ENCODE data around the gene ZNF554. TPM values are rescaled to one million over a fixed set of nuclear protein-coding genes. Genes with fewer than 3 reads are reported as not detected.

The ZNF554 gene
- total and polyA plus RNA-seq, 2 donors (not counting 3 experiments of a cell fraction or from before 2014, with no cell fraction given) = 1.2 to 1.6 TPM

DNA sequence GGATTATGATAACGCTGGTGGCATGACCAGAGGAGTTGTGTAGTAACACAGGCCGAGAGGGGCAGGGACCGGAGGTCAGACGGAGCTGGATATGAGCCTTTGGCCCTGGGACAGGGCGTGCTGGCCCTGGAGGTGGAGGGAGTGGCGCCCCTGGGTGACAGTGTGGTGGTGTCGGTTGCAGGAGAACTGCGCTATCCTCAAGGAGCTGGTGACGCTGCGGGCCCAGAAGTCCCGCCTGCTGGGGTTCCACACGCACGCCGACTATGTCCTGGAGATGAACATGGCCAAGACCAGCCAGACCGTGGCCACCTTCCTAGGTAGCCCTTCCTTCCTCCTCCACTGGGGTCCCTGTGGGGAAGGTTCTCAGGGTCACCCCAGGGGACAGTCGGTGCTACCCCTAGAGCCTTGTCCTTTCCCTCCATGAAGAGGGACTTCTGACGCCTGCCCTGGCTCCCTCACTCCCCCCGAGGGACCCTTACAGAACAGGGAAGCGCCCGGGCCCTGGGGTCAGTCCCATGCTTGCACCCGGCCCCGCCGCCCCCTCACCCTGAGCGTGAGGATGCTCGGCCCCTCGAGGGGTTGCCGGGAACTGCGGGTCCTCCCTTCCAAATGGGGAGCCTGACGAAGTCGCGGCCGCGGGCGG lies 12.8 kb upstream of the ZNF554 start:
- H3K36me3 ChIP-seq (ENCODE audit: control insufficient read depth in 2 of 2, extremely low read depth in 1 of 2, insufficient read depth in 2 of 2, low read length in 2 of 2) = peaks cover 5 to 24% of the 10 kb centered on the region in 2 experiments
- dilution Hi-C loops (cut with MboI; ENCODE audit: extremely low pct_ligation_motif_present, low sequenced_read_pairs) (no loop called here), intact Hi-C loops (cut with micrococcal nuclease) (no loop called here)
- ChIA-PET CTCF (no interaction called here), POLR2A (no interaction called here)
- H3K79me2 ChIP-seq (ENCODE audit: control insufficient read depth, insufficient read depth, low read length) = peaks cover 1% of the 10 kb centered on the region
- no peak for FAIRE-seq
- no peaks in the 10 kb centered on the region for H3K4me1 ChIP-seq (ENCODE audit: control insufficient read depth, extremely low read depth, insufficient read depth, low read length)
- BruUV-seq (replicated peaks) = no TSS peak
- no peak overlapping the region for H3K27ac ChIP-seq (ENCODE audit: insufficient read depth, low read depth, low read length)
- no peak overlapping the region for H3K4me2 ChIP-seq (ENCODE audit: insufficient read depth, low read length)
- no peaks in the 10 kb centered on the region for H4K20me1 ChIP-seq (replicated peaks; ENCODE audit: control insufficient read depth, extremely low read depth, insufficient read depth, low read length)
- no peaks in the 10 kb centered on the region for H3K9me3 ChIP-seq (replicated peaks; ENCODE audit: control insufficient read depth, insufficient read depth, low read length)
- no peak overlapping the region for H3K4me3 ChIP-seq (replicated peaks in 1 of 3; ENCODE audit: insufficient read depth in 1 of 3, low read depth in 1 of 3, low read length in 3 of 3)
- no peak overlapping the region for H2AFZ ChIP-seq (ENCODE audit: low read depth, low read length)
- H3K27me3 ChIP-seq (ENCODE audit: control insufficient read depth in 2 of 2, insufficient read depth in 2 of 2, low read length in 2 of 2) = no peaks in the 10 kb centered on the region
- DNase-seq (ENCODE audit: low read depth, low spot score) = no peak
- H3K9me1 ChIP-seq (replicated peaks; ENCODE audit: control insufficient read depth, extremely low read depth, insufficient read depth, low read length) = no peaks in the 10 kb centered on the region
- TF ChIP-seq POLR2A (IDR thresholded peaks at IDR 0.05; ENCODE audit: low read depth, low read length) (no peak), JUN (IDR thresholded peaks at IDR 0.05; ENCODE audit: borderline replicate concordance, insufficient read depth, insufficient read length, low read depth) (no peak), MYC (IDR thresholded peaks at IDR 0.05; ENCODE audit: low read depth, low read length) (no peak), FOS (IDR thresholded peaks at IDR 0.05; ENCODE audit: borderline replicate concordance, insufficient read depth, low read length) (no peak), GATA2 (IDR thresholded peaks at IDR 0.05; ENCODE audit: insufficient read depth, insufficient read length, low read depth, low read length) (no peak), POLR2AphosphoS5 (IDR thresholded peaks at IDR 0.05; ENCODE audit: insufficient read depth, low read depth, low read length) (no peak), EZH2 (IDR thresholded peaks at IDR 0.05; ENCODE audit: borderline replicate concordance, low read depth, low read length, severe bottlenecking) (no peak)
- TF ChIP-seq, protein P1, sequence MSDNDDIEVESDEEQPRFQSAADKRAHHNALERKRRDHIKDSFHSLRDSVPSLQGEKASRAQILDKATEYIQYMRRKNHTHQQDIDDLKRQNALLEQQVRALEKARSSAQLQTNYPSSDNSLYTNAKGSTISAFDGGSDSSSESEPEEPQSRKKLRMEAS (IDR thresholded peaks at IDR 0.05; ENCODE audit: insufficient read depth, insufficient read length) = no peak
- TF ChIP-seq, protein P2, sequence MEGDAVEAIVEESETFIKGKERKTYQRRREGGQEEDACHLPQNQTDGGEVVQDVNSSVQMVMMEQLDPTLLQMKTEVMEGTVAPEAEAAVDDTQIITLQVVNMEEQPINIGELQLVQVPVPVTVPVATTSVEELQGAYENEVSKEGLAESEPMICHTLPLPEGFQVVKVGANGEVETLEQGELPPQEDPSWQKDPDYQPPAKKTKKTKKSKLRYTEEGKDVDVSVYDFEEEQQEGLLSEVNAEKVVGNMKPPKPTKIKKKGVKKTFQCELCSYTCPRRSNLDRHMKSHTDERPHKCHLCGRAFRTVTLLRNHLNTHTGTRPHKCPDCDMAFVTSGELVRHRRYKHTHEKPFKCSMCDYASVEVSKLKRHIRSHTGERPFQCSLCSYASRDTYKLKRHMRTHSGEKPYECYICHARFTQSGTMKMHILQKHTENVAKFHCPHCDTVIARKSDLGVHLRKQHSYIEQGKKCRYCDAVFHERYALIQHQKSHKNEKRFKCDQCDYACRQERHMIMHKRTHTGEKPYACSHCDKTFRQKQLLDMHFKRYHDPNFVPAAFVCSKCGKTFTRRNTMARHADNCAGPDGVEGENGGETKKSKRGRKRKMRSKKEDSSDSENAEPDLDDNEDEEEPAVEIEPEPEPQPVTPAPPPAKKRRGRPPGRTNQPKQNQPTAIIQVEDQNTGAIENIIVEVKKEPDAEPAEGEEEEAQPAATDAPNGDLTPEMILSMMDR (IDR thresholded peaks at IDR 0.05; ENCODE audit: extremely low read depth in 1 of 2, insufficient read depth in 1 of 2, low read depth in 1 of 2, low read length in 2 of 2) = no peak
- no peak overlapping the region for H3K9ac ChIP-seq (replicated peaks; ENCODE audit: extremely low read depth, insufficient read depth, low read length)

Measured in endothelial cell of umbilical vein (primary cell).